ENCODE results near the gene SMC1B. TPM values are rescaled to one million over a fixed set of nuclear protein-coding genes. Genes with fewer than 3 reads are reported as not detected.

SMC1B gene
- total RNA-seq (2014; rRNA removed; shearing (Covaris generic)) (not detected in 2 replicates), polyA plus RNA-seq (2016; fragmentation: Nextera tagmentation; extraction: Ambion mirVana) (0.10 and 0.16 TPM in 2 replicates)
- long read RNA-seq, result 0 reads

DNA sequence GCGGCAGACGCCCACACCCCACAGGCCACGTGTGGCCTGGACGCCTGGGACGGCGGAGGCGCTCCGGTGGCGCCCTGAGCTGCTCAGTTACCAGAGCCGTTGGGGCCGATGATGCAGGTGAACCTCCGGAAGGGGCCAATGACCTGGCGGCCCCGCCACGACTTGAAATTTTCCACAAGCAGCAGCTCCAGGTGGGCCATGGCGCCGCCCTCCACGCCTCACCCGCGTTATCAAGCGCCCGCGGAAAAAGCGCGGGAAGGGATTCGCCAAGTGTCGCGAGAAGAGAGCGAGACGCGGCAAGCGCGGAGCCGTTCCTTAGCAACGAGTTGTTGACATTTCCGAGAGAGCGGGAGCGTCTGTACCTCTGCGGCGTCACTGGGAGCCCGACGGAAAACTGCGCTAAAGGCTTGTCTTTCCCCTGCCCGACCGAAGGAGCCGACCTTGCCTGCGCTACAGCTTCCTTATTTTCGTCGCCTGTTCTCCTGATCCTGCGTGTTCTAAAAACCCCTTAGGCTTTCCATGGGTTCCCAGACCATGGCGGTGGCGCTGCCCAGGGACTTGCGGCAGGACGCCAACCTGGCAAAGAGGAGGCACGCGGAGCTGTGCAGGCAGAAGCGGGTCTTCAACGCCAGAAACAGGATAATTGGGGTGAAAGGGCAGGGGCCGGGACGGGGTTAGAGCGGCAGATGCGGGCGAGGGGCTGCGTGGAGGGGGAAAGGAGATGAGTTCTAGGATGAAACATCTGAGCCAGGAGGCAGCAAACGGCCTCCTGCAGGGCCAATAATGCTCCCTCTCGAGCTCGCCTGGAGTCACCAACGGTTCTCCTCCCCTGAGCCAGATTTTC is at the start of gene SMC1B, which contains the start of gene RIBC2:
TSS of gene SMC1B (minus strand) at position 232 of the 844 bp plus-strand sequence. CDS start at position 200, 32 bp downstream.
TSS of gene RIBC2 (plus strand) at position 326 of the 844 bp plus-strand sequence. CDS start at position 520, 194 bp downstream.
- Histone ChIP-seq H3K4me1 (ENCODE audit: insufficient read depth) (no peaks in the 10 kb centered on the region), H3K27me3 (ENCODE audit: insufficient read depth) (peaks cover 29% of the 10 kb centered on the region), H2AFZ (peak within 1 kb of the TSS; percentile 99), H3K9me2 (ENCODE audit: insufficient read depth) (no peaks in the 10 kb centered on the region), H3K4me2 (peak within 1 kb of the TSS; percentile 90), H3F3A (replicated peaks; ENCODE audit: low read depth) (no peaks in the 10 kb centered on the region), H3K4me3 (peak within 1 kb of the TSS; percentile 65), H4K20me1 (replicated peaks; ENCODE audit: insufficient read depth) (no peaks in the 10 kb centered on the region), H3K79me2 (replicated peaks; ENCODE audit: insufficient read depth) (no peaks in the 10 kb centered on the region), H3K36me3 (ENCODE audit: insufficient read depth) (no peaks in the 10 kb centered on the region), H3K27ac (ENCODE audit: low read depth) (no peak within 1 kb of the TSS)
- Mint-ChIP-seq H3K9me3 (peaks cover 12% of the 10 kb centered on the region; the same call in 2 of the 3 replicates), H3K36me3 (ENCODE audit: low read depth) (peaks cover 5% of the 10 kb centered on the region), H3K27ac (no peak within 1 kb of the TSS), H3K4me1 (peaks cover 4% of the 10 kb centered on the region; the same call in 2 of the 3 replicates), H3K27me3 (ENCODE audit: insufficient read depth, low read depth, poor library complexity) (peaks cover 29% of the 10 kb centered on the region), H3K4me3 (peak within 1 kb of the TSS; percentile 76)
- ATAC-seq (peak; percentile 97), DNase-seq (ENCODE audit: low spot score) (peak; percentile 98)
- peak; percentile 73 for TF ChIP-seq CREB1 (CRISPR knock-in tag; IDR thresholded peaks at IDR 0.05; ENCODE audit: low read depth)
- no peak for TF ChIP-seq EZH2phosphoT487 (IDR thresholded peaks at IDR 0.05; ENCODE audit: unreplicated experiment)
- TF ChIP-seq CTCF (conservative IDR thresholded peaks at IDR 0.05; ENCODE audit: low read depth in 2 of 2), result 0 out of 4 replicates have a peak, but pooled peaks of 1 of the 2 experiments have one; percentile 12

DNA sequence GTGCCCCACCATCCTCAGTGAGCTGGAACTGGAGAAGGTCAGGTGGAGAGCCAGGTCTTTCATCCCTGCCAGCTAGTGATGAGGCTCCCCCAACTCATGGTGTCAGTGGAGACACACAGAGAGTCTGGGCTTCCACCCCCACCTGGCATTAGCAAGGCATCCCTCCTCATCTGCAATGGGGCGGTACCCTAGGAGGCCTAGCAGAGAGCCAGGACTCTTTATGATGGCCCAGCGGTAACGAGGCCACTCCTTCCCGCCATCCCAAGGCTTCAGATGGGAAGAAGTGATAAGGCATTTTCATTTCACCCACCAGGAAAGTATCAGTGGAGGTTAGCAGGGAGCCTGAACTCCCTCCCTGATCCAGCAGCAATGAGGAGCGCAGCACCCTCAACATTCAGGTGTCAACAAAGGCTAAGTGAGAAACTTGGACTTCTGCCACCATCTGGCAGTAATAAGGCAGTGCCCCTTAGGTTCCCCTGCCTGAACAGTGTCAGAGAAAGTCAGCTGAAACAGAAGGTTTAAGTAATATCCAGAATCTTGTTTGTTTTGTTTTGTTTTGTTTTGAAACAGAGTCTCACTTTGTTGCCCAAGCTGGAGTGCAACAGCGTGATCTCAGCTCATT is 48.7 kb upstream of the SMC1B start:
- H3K27me3 Mint-ChIP-seq (ENCODE audit: insufficient read depth, low read depth, poor library complexity), result peaks cover 5% of the 10 kb centered on the region
- H3K4me3 ChIP-seq, result no peak overlapping the region
- H2AFZ ChIP-seq, result peak overlapping the region; percentile 53; the same call in 1 of the 2 replicates
- H3K4me2 ChIP-seq, result no peak overlapping the region
- DNase-seq (ENCODE audit: low spot score), result peak; percentile 76
- TF ChIP-seq CTCF (conservative IDR thresholded peaks at IDR 0.05; ENCODE audit: low read depth in 2 of 2) (peak; percentile 70 to 75), JUNB (IDR thresholded peaks at IDR 0.05; ENCODE audit: unreplicated experiment) (no peak)
- no peak overlapping the region for H3K4me3 Mint-ChIP-seq
- H3F3A ChIP-seq (replicated peaks; ENCODE audit: low read depth), result no peaks in the 10 kb centered on the region
- H3K79me2 ChIP-seq (replicated peaks; ENCODE audit: insufficient read depth), result no peaks in the 10 kb centered on the region
- peaks cover 10% of the 10 kb centered on the region for H3K36me3 Mint-ChIP-seq (ENCODE audit: low read depth)
- H3K27me3 ChIP-seq (ENCODE audit: insufficient read depth), result no peaks in the 10 kb centered on the region
- H3K36me3 ChIP-seq (ENCODE audit: insufficient read depth), result no peaks in the 10 kb centered on the region
- H3K4me1 Mint-ChIP-seq, result no peaks in the 10 kb centered on the region
- no peaks in the 10 kb centered on the region for H3K9me2 ChIP-seq (ENCODE audit: insufficient read depth)
- no peak overlapping the region for H3K27ac Mint-ChIP-seq
- H3K27ac ChIP-seq (ENCODE audit: low read depth), result no peak overlapping the region
- H4K20me1 ChIP-seq (replicated peaks; ENCODE audit: insufficient read depth), result no peaks in the 10 kb centered on the region
- peaks cover 22% of the 10 kb centered on the region for H3K9me3 Mint-ChIP-seq
- H3K4me1 ChIP-seq (ENCODE audit: insufficient read depth), result 0 out of 2 replicates have a peak, but pooled peaks cover 3% of the 10 kb centered on the region
- peak; percentile 98 for ATAC-seq
